ENCODE results near the gene DTX3L.

The DTX3L gene

DNA sequence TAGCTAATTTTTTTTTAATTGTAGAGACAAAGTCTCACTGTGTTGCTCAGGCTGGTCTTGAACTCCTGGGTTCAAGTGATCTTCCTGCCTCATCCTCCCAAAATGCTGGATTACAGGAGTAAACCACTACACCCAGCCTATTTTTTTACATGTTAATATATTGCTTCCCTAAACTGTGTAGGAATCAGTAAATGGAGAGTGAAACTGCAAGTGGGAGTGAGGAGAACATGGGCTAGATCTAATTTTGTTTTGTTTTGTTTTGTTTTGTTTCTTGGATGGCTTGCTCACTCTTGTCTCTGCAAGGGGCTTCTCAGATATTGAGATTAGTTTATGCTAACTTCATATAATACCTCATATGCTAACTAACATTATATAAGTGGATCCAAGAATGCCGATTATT, 44.8 kb downstream of the DTX3L start:
- DNase-seq: no peak

DNA sequence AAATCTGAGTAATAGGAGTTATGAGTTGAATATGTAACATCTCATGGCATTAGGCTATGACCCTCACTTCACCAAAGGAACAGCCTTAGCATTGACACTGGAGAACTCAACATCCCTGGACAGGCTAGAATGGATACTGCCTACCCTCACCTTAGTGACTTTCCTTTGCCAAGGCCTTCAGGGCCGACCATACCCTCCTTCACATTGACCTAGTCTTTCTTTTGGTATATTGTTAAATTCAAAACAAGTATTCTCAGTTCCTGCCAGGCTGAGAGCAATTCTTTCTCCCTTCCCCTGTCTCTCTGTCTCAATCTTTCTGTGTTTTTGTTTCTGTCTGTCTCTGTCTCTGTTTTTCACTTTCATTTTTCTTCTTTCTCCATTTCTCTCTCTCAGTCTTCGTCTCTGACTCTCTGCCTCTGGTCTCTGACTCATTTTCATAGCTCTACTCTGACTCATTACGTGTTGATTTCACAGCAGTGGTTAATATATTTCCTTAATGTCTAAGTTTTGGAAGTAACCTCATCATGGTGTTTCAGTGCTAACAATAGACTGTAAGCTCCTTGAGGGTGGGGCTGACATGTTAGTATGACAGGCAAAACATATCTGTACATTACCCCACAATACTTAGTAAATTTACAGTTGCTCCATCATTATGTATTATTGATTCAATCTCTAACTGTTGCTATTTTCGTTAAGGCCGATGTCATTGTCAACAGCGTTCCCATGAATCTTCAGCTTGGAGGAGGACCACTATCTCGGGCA, 45.8 kb downstream of the DTX3L start:
- no peak for DNase-seq

- DNase-seq: no peak
These were observed 48.6 kb downstream of the DTX3L start for GRCh38 chr3:122612696-122613095.

DNA sequence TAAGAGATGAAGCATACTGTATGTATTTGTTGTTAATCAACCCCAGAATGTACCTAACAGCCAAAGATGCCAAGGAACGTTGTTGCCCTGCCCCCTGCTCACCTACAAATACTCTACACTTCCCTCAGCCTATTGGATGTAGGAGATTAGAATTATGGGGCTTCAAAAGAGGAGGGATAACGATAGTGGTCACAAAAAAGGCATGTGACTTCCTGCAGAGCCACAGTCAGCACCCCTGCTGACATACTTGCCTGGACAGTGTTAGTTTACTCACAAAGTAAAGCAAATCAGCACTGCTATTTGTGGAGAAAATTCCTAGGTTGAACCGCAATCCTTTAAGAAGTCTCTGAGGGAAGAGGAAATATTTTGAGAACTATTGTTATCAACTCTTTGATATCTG, 51.2 kb downstream of the DTX3L start:
- no peak for DNase-seq

DNA sequence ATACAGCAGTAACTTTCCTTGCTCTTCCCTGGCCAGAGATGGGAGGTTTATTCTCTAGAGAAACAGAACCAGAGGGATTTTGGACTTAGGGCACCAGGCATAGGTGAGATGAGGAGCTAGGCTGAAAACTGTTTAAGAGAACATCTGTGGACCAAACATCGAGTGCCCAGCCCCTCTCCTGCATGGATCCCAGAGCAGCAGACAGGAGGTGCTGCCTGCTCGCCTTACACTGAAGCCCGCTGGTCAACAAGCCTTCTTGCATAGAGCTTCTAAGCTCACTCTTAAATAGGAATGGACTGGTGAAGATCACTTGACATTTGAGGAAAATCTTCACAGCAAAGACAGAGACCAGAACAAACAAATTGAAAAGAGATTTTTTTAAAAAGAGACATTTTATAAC, 54.5 kb downstream of the DTX3L start:
- no peak for DNase-seq

- DNase-seq: no peak
These were observed 54.9 kb downstream of the DTX3L start for GRCh38 chr3:122619040-122619439.

DNA sequence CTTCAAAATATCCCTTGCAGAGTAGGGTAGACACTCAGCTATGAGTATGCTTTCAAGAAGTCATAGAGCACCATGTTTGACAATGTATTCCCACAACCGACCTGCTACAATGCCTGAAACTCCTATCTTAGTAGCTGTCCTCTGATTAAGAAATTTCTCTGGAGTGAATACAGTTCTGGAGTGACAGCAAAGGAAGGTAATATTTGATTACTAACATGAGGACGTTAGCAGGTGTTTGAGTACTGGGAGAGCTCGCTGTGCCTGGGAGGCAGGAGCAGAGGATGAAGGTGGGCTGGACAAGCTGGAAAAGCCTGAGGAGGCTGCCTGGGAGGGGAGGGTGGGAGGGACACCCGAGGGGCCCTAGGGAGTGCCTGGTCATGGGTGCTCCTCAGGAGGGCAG, 56.3 kb downstream of the DTX3L start:
- DNase-seq: no peak

DNA sequence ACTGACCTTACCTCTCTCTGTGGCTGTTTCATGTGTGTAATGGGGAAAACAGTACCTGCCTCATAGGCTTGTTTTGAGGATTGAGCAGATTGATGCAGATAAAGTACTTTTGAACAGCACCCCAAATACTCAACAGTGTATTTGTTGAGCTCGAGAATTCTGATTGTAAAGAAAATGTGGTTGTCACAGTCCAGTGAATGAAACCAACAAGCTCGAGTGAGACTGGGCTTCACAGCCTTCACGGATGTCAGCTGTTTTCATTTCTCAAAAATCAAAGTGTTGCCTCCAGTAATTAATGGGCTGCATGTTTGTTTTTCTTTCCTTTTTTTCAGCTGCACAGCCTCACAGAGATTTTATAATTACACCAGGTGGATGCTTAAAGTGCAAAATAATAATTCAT, 57.0 kb downstream of the DTX3L start:
- DNase-seq: peak; percentile 67

DNA sequence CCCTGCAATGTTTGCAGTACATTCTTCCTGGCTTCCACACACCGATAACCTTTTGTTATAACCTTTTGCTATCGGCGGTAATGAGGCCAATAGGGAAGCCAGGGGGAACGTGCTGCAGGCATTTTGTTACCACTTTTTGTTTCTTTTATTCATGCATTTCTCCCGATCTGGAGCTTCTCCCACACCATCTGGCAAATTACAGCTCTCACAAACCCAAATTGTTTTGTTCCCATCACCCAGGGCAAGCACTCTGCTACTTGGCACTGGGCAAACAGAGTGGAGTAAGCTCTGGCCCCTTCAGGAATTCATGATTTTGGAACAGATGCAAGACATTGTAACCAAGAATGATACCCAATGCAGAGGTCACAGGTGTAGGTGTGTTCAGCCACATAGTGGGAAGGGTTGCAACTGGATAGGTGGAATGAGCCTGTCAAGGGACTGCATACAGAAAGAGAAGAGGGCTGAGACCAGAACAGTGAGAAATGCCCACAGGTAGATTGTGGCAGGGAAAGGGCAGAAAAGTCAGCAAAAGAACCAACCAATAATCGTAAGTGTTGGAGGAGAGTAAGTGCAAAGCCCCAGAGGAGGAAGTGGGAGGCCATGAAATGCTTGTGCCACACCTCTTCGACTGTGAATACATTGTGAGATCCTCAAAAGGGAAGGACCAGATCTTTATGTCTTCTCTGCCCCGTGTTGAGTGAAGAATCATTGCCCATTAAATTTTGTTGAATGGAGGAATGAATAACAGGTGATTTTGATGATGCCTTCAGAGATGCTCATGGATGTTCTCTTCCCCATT, 59.1 kb downstream of the DTX3L start:
- DNase-seq: no peak
